GM19025 (cell line): ENCODE results near the gene TNRC6B.
"Not testable (repeated sequence)": the region's sequence is repeated elsewhere in the genome, so short reads cannot be mapped to it uniquely, and the experiment has no call there.

ENCODE experiments used
- ATAC-seq: cut with Tn5 transposase; IDR thresholded peaks from one replicate; pipeline ENCODE4 v1.9.1; 2021; ENCODE audit warnings: mild to moderate bottlenecking, low read depth, moderate library complexity; ENCODE audit not compliant: unreplicated experiment

The TNRC6B gene

DNA sequence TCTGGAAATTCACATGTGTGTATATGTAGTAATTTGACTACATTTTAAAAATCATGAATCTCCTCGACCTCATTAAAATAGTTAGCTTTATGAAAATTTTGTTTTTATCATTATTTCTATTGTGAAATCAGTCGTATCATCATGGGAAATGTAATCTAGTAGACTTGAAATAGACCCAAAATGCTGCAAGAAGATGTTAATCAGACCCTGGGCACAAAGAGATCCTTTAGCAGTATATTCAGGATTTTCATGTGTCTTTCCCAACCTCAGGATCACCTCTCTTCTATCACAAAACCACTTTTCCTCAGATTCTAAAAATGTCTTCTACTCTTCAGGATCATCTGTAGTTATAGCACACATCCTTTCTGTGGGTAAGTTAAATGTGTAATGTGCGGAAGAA is 93.7 kb downstream of the TNRC6B start:
- no peak for ATAC-seq

DNA sequence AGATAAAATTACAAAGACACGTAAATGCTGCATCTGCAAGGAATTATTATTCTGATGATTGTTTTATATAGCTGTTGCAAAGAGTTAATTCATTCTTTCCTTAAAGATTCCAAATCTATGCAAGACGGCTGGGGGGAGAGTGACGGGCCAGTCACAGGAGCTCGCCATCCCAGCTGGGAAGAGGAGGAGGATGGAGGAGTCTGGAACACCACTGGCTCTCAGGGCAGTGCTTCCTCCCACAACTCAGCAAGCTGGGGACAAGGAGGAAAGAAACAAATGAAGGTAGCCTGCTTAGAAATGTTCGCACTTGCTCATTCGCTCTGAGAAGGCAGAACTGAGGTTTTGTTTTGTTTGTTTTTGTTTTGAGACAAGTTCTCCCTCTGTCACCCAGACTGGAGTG is 95.6 kb downstream of the TNRC6B start:
- ATAC-seq: no peak

DNA sequence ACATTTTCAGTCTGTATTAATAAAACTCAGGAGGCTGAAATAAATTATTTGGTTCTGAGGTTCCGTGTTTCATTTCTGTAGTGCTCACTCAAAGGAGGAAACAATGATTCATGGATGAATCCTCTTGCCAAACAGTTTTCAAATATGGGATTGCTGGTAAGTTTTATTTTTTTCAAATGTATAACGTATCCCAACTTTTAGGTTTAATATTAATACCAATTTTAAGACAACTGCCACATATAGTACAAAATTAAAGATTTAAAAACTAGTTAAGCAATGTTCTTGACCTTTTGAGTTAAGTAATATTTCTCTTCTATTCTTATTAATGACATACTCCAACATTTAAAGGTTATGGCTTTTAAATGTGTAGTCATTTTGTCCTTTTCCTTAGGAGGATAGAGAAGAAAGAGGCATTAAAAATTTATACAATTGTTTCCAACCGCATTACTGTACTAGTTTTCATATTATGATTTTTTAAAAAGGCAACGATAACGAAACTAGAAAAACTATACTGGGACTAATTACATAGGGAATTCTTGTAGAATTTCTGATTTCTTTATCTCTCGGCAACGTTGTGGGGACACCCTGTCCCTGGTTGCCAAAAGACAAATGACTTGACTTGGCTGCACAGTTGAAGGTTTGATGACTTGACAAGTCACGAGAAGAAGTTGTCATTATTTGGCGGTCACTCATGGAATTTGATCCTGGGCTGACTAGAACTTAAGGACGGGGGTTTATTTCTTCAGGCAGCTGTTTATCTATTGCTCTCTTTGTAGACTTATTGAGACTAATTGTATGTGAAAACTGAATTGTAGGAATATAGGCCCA is 99.5 kb downstream of the TNRC6B start:
- ATAC-seq: no peak

DNA sequence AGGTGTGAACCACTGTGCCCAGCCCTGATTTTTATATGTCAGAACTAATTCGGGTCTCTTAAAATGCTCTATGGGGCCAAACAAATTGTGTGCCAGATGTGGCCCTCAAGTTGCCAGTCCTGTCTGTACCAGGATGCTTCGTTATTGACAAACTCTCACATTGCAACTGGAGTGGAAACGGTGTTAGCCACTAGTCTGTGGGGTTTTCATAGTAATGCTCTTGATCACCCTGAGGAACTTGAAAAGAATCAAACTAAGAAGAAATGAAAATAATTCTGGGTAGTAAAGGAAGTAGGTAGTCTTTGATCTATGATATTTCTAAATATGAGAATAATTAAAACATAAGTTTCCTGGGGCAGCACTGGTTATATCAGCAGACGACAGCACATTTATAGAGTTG is 101.3 kb downstream of the TNRC6B start:
- ATAC-seq: no peak

DNA sequence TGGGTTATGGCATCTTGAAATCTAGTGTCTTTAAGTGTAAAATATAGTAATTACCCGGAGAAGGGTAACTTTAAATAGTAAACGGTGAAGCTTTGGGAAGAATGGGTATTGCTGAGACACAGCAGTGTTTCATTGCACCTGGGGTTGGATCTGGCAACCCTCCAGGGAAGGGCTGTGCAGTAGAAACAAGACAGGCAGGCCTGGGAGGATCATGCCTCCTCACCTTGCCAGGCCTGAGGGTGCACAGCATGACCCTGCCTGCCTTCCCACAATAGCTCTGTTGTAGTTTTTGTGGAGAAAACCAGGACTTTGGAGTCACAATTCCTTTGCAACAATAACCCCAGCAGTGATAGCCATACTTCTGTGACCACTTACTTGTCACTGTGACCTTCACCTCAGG is 104.0 kb downstream of the TNRC6B start:
- no peak for ATAC-seq

DNA sequence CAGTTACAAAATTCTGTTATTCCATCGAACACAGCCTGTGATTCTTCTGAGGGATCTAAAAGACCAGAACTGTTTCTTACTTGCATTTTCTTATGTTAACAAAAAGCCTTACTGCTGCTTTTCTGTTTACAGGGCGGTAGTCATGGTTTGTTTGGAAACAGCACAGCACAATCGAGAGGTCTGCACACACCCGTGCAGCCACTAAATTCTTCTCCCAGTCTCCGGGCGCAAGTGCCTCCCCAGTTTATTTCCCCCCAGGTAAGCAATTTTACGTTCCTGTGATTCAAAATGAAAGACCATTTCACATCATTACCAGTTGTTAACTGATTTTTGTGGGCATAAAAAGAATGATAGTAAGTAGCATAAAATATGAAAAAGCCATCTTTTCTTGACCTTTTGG is 107.8 kb downstream of the TNRC6B start:
- no peak for ATAC-seq

DNA sequence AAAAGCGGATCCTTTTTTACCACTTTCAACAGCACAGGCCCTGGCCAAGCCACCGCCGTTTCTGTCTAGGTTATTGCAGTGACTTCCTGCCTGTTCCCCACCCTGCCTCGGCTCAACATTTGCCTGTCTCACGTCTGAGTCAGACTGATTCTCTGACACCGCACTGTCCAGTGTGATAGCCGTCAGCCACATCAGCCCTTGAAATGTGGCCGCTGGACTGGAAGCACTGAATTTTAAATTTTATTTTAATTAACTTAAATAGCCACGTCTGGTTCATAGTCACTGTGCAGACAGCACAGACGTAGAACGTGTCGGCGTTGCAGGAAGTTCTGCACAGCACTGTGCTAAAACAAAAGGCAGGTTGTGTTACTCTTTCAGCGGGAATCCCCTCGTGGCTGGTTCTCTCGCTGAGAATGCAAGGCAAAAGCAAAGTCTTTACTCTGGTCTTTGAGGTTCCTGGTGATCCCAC is 112.3 kb downstream of the TNRC6B start:
- peak; percentile 70 for ATAC-seq

DNA sequence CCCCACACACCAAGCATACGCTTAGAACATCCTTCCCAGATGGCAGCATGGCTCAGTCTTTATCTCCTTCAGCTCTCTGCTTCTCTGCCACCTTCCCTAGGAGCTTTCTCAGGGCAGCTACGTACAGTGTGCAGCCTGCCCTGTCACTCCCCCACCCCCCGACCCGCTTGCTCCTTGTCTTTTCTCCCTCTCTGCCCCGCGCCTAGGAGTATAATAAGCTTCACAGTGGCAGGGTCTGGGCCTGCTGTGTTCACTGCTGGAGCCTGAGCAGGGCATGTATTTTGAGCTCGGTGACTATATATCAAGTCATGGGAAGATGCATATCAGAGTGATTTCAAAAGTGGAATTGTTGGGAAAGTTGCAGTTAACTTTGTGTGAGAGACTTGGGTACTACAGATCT is 112.8 kb downstream of the TNRC6B start:
- no peak for ATAC-seq

DNA sequence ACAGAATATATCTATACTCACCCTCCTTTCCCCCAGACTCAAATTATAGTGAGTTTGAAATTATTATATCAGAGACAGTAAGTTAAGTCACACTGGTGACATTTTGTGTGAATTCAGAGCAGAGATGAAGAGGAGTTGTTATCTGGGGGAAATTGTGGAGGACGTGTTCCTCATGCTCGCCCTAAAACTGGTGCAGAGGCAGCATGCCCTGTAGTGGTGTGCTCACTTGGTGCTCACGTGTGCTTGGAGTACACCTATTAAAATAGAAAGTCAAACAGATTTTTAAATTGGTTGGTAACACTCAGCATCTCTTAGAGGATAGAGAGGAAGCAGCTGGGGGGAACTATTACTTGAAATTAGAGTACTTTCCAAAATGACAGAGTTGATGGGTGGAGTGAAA is 117.0 kb downstream of the TNRC6B start:
- no peak for ATAC-seq

DNA sequence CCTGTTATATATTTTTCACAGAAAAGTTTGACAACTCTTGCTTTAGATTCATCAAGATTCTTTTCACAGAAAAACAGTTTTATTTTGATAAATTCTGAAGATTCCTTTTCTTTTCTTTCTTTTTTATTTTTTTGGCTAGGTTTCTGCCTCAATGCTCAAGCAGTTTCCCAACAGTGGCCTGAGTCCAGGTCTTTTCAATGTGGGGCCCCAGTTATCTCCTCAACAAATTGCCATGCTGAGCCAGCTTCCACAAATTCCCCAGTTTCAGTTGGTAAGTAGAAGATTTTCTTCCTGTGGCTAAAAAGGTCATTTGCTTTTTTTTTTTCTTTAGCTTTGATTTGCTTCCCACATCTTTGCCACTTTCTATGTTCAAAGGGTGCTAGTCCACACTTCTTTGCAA is 122.6 kb downstream of the TNRC6B start:
- ATAC-seq: no peak

DNA sequence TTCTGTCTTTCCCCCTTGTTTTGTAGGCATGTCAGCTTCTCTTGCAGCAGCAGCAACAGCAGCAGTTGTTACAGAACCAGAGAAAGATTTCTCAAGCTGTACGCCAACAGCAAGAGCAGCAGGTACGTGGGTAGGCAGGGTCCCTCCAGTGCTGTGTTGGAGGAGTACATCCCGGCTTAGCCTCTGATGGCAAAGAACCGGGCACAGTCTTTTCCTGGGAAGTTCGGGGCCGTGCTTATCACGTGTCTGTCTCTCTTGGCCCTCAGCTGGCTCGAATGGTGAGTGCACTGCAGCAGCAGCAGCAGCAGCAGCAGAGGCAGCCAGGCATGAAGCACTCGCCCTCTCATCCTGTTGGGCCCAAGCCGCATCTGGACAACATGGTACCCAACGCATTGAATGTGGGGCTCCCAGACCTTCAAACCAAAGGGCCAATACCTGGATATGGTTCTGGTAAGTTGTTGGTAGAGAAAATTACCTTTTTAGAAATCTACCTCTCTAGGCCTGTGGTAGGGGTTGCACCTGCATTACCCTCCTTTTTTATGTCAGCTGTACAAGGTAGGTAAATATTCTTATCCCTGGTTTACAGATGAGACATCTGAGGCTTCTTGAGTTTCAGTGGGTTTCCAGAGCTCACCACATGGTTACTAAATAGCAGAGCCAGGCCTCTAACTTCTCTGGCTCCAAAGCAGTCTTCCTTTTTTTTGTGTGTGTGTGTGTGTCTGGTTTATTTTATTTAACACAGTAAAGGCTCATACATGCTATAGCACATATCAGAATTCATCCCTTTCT is 123.4 kb downstream of the TNRC6B start:
- peak; percentile 79 for ATAC-seq

DNA sequence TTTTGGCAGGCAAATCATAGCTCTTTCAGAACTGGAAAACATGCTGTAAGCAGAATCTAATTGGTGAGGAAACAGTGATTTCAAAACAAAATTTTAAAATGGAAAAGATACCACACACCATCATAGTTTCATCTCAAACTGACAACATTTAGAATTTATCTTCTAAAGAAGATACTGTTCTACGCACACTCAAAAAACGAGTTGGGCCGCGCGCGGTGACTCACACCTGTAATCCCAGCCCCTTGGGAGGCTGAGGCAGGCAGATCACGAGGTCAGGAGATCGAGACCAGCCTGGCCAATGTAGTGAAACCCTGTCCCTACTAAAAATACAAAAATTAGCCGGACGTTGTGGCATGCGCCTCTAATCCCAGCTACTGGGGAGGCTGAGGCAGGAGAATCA is 124.4 kb downstream of the TNRC6B start:
- ATAC-seq: no peak

DNA sequence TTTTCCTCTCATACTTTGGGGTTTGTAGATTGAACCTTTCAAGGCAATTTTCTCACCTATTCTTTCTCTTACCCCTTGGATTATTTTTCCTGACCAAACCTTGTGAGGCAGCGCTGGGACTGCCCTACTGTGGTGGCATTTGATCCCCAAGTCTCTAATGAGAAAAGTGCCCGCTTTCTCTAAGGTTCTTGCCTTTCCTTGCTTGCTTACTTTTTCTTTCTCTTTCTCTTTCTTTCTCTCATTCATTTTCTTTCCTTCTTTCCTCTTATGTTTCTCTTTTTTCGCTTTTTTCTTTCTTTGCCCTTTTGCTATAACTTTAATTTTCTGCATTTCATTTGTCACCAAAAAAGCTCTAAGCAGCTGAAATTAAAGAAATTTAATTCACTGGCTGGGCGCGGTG is 127.9 kb downstream of the TNRC6B start:
- no peak for ATAC-seq

DNA sequence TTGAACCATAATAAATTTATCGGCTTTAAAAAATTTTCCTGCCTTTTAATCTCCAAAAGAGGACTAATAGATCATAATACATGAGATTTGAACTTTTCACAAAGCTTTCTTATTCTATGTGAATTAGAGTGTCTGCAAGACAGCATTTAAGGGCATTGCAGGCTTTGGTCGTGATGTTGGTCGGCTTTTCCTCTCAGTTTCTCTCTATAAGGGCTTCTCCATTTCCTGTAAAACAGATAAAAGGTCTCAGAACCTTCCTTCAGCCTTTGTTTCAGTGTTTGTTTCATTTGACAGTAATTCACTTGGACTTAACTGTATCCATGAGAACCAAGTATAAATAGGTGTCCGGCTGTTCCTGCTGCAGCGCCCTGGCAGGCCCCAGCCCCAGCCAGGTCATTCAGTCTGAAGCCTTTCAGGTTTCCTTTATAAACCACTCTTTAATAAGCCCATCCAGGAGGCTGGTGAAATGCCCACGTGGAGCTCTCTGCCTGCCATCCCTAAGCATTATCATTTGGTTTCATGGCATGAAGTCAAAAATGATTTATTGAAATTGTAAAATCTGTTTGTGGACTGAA is 131.4 kb downstream of the TNRC6B start:
- ATAC-seq: no peak

DNA sequence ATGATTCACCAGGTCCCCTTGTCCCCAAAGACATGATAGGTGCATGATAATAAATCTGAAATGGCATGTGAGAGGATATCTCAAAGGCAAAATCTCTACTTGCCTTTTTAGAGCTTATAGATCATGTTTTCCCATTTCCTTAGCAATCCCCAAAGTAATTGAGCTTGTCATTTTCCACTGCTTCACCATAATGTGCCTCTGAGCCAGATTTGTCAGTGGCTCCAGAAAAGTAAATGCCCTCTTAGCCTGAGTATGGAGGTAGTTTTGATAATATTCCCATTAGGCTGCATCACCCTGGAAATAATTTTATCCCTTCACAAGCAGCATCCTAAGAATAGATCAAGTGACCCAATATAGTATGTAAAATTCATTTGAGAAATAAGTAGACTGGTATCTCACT is 131.9 kb downstream of the TNRC6B start:
- ATAC-seq: no peak

DNA sequence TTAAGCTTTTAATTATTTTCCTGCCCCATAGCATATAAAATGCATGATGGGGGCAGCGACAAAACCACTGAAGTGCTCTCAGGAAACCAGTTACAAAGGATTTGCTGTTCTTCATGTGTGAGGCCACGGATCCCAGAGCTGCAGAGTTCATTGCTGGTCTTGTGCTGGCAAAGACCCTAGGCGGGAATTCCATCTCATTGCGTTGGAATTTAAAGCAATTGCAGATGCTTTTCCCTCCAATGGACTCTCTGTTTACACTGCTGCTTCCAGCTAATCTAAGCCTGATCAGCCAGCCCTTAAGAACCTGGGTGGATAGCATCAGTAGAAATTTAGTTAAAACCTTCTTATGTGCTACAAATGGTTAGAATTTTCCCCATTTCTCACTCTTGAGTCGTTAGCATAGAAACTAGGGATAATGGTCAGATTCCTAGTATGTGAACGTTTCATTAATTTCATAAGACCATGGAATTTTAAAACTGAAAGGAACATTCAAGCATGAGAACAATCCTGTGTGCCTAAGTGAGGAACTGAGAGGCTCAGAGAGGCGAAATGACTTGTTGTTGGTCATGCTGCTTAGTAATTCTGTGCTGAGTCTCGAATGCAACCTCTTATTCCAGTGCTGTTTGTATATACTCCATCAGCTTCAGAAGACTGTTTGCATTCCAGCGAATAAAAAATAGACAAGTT is 132.5 kb downstream of the TNRC6B start:
- ATAC-seq: no peak

DNA sequence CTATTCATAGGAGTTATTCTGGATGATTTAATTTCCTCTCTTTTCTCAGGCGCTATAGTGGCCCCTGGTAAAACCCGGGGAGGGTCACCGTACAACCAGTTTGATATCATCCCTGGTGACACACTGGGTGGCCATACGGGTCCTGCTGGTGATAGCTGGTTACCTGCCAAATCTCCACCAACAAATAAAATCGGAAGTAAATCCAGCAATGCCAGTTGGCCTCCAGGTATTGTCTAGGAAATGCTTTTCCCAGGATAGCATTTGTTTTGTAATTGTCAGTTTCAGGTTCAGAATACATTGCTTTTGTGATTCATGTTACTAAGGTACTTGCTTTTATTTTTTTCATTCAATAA is 133.0 kb downstream of the TNRC6B start:
- ATAC-seq: no peak

DNA sequence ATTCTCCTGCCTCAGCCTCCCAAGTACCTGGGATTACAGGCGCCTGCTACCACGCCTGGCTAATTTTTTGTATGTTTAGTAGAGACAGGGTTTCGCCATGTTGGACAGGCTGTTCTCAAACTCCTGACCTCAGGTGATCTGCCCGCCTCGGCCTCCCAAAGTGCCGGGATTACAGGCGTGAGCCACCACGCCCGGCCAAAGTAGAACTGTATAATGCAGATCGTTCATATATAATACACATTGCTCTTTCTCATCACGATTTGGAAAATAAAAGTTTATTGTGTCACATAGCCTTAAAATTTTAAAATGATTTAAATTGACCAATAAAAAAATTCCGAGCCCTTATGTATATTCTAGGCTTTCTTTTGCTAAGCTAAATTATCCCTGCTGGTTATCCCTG is 133.9 kb downstream of the TNRC6B start:
- ATAC-seq: not testable (repeated sequence)

DNA sequence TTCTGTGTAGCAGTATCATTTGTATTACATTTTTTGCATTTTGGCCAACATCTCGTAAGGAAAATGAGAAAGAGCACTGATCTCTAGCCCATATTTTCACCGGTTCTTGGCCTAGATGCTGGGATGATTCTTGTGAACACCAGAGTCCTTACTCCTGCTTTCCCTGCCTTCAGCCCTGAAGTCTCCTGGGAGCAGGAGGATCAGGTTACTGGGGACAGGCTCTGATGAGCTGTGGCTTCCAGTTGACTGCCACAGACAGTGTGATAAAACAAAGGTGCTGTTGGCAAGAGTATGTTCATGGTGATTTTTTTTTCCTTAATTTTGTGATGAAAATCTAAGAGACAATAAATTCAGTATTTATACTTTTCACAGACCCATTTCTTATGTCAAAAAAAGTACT is 134.3 kb downstream of the TNRC6B start:
- ATAC-seq: no peak

DNA sequence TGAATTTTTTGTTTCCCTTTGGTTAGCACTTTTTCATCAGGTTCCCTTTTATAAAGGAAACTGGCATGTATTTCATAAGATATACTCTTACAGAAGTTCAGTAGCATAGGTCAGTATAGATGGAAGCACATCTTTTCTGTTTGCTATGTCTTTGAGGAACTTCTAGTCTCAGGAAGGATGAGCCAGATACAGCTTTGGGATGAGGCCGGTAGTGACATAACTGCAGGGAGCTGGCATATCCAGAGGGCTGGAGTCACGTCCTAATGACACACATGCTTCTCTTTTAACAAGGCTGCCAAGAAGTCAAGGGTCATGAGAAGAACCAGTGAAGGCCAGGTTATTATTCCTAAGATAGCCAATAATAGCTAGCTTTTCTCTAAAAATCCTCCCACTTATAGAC is 135.3 kb downstream of the TNRC6B start:
- no peak for ATAC-seq

DNA sequence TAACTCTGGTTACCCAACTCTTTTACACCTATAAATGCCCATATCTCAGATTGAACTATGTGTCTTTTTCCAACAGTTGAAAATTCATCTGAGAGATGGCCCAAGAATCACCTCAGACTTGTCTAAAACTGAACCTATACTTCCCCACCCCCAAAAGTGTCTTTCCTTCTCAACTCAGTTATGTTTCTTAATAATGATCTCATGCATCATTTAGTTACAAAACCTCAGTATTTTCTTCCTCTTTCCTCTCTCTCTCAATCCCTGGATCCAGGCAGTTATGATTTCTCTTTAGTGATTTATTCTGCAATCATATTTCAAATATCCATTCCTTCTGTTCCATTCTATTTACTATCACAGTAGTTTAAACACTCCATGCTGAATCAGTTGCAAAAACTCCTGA is 136.3 kb downstream of the TNRC6B start:
- ATAC-seq: no peak
